ENCODE measurements around the gene BCL6. TPM values are rescaled to one million over a fixed set of nuclear protein-coding genes. Genes with fewer than 3 reads are reported as not detected.
A peak's percentile ranks its signal among the peaks of the same experiment; 100 is the strongest.

The BCL6 gene
- polyA plus RNA-seq (2013, experiment 1 of 2), result 2.3 TPM
- 3.0 TPM for polyA plus RNA-seq (2013, experiment 2 of 2)

DNA sequence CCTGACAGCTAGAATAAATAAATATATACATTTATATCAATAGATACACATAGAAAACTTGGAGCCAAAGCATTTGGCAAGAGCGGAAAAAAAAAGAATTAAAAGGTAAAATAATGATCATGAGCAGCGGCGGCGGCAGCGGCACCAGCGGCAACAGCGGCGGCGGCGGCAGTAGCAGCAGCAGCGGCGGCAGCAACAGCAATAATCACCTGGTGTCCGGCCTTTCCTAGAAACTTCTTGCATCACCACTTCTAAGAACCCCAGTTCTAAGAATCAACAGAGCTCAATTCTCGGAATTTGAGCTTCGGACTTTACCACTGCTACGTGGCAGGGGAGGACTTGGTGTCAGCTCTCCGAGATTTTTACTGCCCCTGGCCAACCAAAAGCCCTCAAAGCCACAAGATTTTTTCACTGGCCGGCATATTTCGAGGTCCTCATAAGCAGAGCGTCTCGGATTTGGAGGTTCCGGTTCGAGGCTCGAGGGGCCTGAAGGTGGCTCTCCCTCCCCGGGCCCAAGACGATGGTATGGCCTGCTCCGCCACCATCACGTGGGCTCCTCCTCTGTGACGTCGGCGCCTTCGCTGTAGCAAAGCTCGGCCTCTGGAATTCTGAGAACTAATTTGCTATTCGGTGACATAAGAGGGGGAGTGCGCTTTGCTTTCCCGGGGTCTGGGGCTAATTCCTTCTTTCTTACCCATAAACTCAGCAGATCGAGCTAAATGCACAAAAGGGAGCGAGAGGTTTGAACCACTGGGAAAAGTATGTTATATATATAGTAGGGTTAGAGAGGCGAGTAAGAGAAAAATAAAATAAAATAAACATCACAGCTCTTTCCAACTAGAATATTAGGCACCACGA, at the start of gene BCL6:
BCL6 (minus strand) TSS at position 268 of the 858 bp plus-strand sequence. CDS start 11,775 bp downstream, outside the sequence.
- Histone ChIP-seq H3K4me3 (ENCODE audit: low read length) (peak within 1 kb of the TSS; percentile 86), H3K9ac (ENCODE audit: low read depth, low read length) (peak within 1 kb of the TSS; percentile 94), H3K9me3 (ENCODE audit: insufficient read depth, low read depth, low read length) (no peaks in the 10 kb centered on the region), H3K27me3 (ENCODE audit: insufficient read depth, low read length) (peaks cover 21% of the 10 kb centered on the region), H3K36me3 (ENCODE audit: insufficient read depth, low read length) (no peaks in the 10 kb centered on the region), H3K27ac (ENCODE audit: low read depth, low read length) (peak within 1 kb of the TSS; percentile 96), H3K4me1 (ENCODE audit: insufficient read depth, low read length) (peaks cover 41% of the 10 kb centered on the region)
- under 1% methylated on average over 37 of the region's 40 CpGs for whole genome bisulfite sequencing

DNA sequence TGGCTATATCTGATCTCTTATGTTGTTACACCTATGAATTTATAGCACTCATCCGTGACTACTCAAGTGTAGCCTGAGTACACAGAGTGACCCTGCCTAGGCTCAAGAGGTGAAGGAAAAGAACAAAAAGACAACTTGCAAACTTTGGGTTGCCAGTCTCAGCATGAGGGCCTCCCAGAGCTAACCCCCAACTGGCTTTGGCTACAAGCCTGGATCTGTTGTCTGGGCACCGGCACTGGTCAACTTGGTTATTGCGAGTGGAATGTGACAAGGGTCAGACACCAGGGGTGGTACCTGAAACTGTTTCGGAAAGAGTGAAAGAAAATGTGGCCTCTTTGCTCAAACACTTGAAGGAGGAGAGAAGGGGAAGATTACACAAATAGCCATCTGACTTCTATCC, 49.5 kb upstream of the BCL6 start:
- 92% methylated on average over 4 of the region's 4 CpGs for WGBS

DNA sequence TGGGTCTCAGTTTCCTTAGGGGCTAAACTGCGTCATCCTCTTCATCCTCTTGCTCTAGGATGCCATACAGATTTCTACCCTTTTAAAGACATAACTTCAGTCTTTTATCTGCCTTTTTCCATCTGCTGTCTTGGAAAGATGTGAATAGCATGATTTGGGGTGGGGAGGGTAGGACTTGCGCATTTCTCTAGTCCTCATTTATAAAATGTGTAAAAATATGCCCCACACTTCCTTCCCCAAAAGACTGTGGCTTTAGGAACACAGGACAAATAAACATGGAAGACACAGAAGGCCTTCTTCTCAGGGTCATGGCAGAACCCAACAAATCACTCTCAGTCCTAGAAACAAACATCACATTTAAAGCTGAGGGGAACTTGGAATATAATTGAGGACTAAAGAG, 48.4 kb upstream of the BCL6 start:
- WGBS, result 94% methylated on average over 1 of the region's 2 CpGs
- Histone ChIP-seq H3K9ac (ENCODE audit: low read depth, low read length) (no peak overlapping the region), H3K4me1 (ENCODE audit: insufficient read depth, low read length) (no peaks in the 10 kb centered on the region), H3K9me3 (ENCODE audit: insufficient read depth, low read depth, low read length) (no peaks in the 10 kb centered on the region), H3K4me3 (ENCODE audit: low read length) (no peak overlapping the region), H3K27me3 (ENCODE audit: insufficient read depth, low read length) (no peaks in the 10 kb centered on the region), H3K27ac (ENCODE audit: low read depth, low read length) (no peak overlapping the region), H3K36me3 (ENCODE audit: insufficient read depth, low read length) (no peaks in the 10 kb centered on the region)

More for the DNA sequence above, 49.5 kb upstream of the BCL6 start:
- Histone ChIP-seq H3K9ac (ENCODE audit: low read depth, low read length) (no peak overlapping the region), H3K27me3 (ENCODE audit: insufficient read depth, low read length) (no peaks in the 10 kb centered on the region), H3K4me1 (ENCODE audit: insufficient read depth, low read length) (no peaks in the 10 kb centered on the region), H3K4me3 (ENCODE audit: low read length) (no peak overlapping the region), H3K27ac (ENCODE audit: low read depth, low read length) (no peak overlapping the region), H3K9me3 (ENCODE audit: insufficient read depth, low read depth, low read length) (no peaks in the 10 kb centered on the region), H3K36me3 (ENCODE audit: insufficient read depth, low read length) (no peaks in the 10 kb centered on the region)

DNA sequence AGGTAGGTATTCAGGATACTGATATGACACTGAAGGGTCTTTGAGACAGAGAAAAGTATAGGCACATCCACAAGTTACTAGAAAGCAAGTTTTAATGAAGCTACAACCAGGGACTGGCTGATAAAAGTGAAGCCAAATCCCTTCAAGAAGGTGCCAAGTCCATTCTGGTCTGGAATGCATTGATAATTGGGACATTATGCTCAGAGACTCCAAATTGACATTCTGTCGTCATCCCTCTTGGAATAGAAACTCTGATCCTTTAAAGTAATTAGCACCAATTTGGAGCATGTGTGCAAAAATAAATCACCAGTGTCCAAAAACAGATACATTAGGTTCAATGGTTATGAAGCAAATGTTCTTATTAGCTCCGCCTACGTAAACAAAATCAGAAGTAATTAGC, 47.3 kb upstream of the BCL6 start:
- no peaks in the 10 kb centered on the region for H3K36me3 ChIP-seq (ENCODE audit: insufficient read depth, low read length)
- H3K4me1 ChIP-seq (ENCODE audit: insufficient read depth, low read length), result no peaks in the 10 kb centered on the region
- no peaks in the 10 kb centered on the region for H3K9me3 ChIP-seq (ENCODE audit: insufficient read depth, low read depth, low read length)
- no peak overlapping the region for H3K27ac ChIP-seq (ENCODE audit: low read depth, low read length)
- H3K9ac ChIP-seq (ENCODE audit: low read depth, low read length), result no peak overlapping the region
- H3K27me3 ChIP-seq (ENCODE audit: insufficient read depth, low read length), result no peaks in the 10 kb centered on the region
- H3K4me3 ChIP-seq (ENCODE audit: low read length), result no peak overlapping the region
- 87% methylated on average over 3 of the region's 3 CpGs for WGBS

DNA sequence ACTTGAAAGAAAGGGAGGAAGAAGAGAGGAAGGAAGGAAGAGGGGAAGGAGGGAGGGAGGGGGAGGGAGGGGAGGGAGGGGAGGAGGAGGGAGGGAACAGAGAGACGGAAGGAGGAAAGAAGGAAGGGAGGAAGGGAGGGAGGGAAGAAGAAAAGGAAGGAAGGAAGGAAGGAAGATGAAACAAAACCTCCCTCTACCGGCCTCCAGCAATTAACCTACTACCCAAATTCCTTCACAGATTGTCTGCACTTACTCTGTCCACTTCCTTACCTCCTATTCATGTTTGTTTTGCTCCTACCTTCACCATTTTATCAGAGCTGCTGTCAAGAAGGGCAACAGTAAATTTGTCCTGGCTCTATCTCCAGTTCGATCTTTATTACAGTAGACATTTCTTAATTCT, 44.6 kb upstream of the BCL6 start:
- Histone ChIP-seq H3K27ac (ENCODE audit: low read depth, low read length) (no peak overlapping the region), H3K36me3 (ENCODE audit: insufficient read depth, low read length) (no peaks in the 10 kb centered on the region), H3K27me3 (ENCODE audit: insufficient read depth, low read length) (no peaks in the 10 kb centered on the region), H3K4me3 (ENCODE audit: low read length) (no peak overlapping the region), H3K4me1 (ENCODE audit: insufficient read depth, low read length) (no peaks in the 10 kb centered on the region), H3K9ac (ENCODE audit: low read depth, low read length) (no peak overlapping the region), H3K9me3 (ENCODE audit: insufficient read depth, low read depth, low read length) (no peaks in the 10 kb centered on the region)
- WGBS, result 88% methylated on average over 2 of the region's 3 CpGs

- H3K9me3 ChIP-seq (ENCODE audit: insufficient read depth, low read depth, low read length), result no peaks in the 10 kb centered on the region
- H3K9ac ChIP-seq (ENCODE audit: low read depth, low read length), result no peak overlapping the region
These were observed 44.0 kb upstream of the BCL6 start for GRCh38 chr3:187788984-187789857.

DNA sequence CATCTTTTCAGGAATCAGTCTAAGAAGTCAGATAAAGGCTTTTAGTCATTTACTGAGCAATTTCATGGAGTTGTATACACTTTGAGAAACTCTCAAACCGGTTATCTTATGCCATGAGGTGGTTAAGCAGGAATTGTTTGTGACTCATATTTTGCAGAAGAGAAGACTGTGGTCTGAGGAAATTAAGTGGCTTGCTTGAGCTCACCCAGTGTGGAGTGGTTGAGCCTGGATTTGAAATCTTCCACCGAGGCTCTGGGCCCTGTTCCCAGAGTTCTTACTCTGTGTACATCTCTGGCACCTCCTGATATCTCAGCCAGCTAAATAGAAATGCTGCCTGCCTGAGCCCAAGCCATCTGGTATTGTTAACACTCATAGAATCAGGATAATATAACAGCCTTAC, 37.8 kb upstream of the BCL6 start:
- no peak overlapping the region for H3K4me3 ChIP-seq (ENCODE audit: low read length)
- H3K36me3 ChIP-seq (ENCODE audit: insufficient read depth, low read length), result no peaks in the 10 kb centered on the region
- no peaks in the 10 kb centered on the region for H3K4me1 ChIP-seq (ENCODE audit: insufficient read depth, low read length)
- H3K27ac ChIP-seq (ENCODE audit: low read depth, low read length), result no peak overlapping the region
- no peaks in the 10 kb centered on the region for H3K9me3 ChIP-seq (ENCODE audit: insufficient read depth, low read depth, low read length)
- H3K27me3 ChIP-seq (ENCODE audit: insufficient read depth, low read length), result no peaks in the 10 kb centered on the region
- no peak overlapping the region for H3K9ac ChIP-seq (ENCODE audit: low read depth, low read length)
- WGBS, result 88% methylated on average over 2 of the region's 2 CpGs

More at GRCh38 chr3:187788984-187789857, 44.0 kb upstream of the BCL6 start:
- Histone ChIP-seq H3K27ac (ENCODE audit: low read depth, low read length) (no peak overlapping the region), H3K4me1 (ENCODE audit: insufficient read depth, low read length) (no peaks in the 10 kb centered on the region), H3K36me3 (ENCODE audit: insufficient read depth, low read length) (no peaks in the 10 kb centered on the region), H3K27me3 (ENCODE audit: insufficient read depth, low read length) (no peaks in the 10 kb centered on the region), H3K4me3 (ENCODE audit: low read length) (no peak overlapping the region)
- WGBS, result 93% methylated on average over 5 of the region's 5 CpGs

DNA sequence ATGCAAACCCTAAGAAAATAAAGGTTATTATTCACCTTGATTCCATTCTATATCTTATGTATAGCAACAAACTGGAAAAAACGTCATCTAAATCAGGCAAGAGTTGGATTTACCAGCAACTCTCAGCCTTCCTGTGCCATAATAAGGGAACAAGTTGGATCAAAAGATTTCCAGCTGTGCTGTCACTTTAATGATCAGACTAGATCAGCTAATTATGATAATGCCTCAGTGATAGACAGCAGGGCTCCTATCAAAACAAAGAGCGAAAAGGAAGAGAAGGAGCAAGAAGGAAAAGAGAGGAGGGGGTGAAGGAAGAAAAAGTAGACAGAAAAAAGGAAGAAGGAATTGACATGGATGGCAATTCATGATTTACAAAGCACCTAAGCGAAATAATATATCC, 36.7 kb upstream of the BCL6 start:
- WGBS, result 89% methylated on average over 3 of the region's 3 CpGs
- no peaks in the 10 kb centered on the region for H3K9me3 ChIP-seq (ENCODE audit: insufficient read depth, low read depth, low read length)

DNA sequence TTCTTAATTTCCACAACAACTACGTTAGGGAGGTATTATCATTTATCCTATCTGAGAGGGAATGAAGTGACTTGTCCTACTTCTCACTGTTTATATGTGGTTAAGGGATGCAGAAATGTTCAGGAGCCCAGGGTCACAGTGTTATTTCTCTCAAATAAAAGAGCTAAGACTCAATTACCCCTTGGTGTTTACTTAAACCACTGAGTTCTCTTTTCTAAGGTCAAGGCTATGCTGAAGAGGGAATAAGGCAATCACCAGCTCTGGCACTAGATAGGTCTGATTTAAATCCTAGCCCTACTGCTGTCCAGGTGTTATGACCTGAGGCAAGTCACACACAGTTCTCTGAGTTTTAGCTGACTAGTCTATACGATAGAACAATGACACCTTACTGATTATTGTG, 35.7 kb upstream of the BCL6 start:
- Histone ChIP-seq H3K4me1 (ENCODE audit: insufficient read depth, low read length) (no peaks in the 10 kb centered on the region), H3K9ac (ENCODE audit: low read depth, low read length) (no peak overlapping the region), H3K36me3 (ENCODE audit: insufficient read depth, low read length) (no peaks in the 10 kb centered on the region), H3K4me3 (ENCODE audit: low read length) (no peak overlapping the region), H3K9me3 (ENCODE audit: insufficient read depth, low read depth, low read length) (no peaks in the 10 kb centered on the region), H3K27me3 (ENCODE audit: insufficient read depth, low read length) (no peaks in the 10 kb centered on the region), H3K27ac (ENCODE audit: low read depth, low read length) (no peak overlapping the region)
- 100% methylated on average over 2 of the region's 2 CpGs for WGBS

More for the DNA sequence above, 36.7 kb upstream of the BCL6 start:
- H3K27ac ChIP-seq (ENCODE audit: low read depth, low read length), result no peak overlapping the region
- H3K36me3 ChIP-seq (ENCODE audit: insufficient read depth, low read length), result no peaks in the 10 kb centered on the region
- H3K4me3 ChIP-seq (ENCODE audit: low read length), result no peak overlapping the region
- H3K9ac ChIP-seq (ENCODE audit: low read depth, low read length), result no peak overlapping the region
- no peaks in the 10 kb centered on the region for H3K27me3 ChIP-seq (ENCODE audit: insufficient read depth, low read length)
- H3K4me1 ChIP-seq (ENCODE audit: insufficient read depth, low read length), result no peaks in the 10 kb centered on the region

DNA sequence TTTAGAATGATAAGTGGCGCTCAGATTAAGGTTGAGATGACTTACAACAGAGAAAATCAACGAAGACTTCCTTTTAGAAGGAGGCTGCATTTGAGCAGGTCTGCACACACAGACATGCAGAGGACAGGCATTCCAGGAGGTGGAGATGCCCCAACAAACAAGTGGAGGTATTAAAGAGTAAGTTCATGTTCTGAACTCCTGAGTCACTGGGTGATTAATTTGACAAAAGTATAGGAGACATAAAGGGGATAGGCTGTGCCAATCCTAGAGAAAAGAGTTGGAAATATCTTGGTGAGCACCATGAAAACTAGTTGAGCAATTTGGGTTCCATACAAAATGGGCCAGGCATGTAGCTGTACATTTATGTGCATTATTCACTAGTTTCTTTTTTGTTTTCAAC, 33.5 kb upstream of the BCL6 start:
- 96% methylated on average over 2 of the region's 2 CpGs for WGBS
- Histone ChIP-seq H3K4me1 (ENCODE audit: insufficient read depth, low read length) (peaks cover 5% of the 10 kb centered on the region), H3K9me3 (ENCODE audit: insufficient read depth, low read depth, low read length) (no peaks in the 10 kb centered on the region), H3K27ac (ENCODE audit: low read depth, low read length) (no peak overlapping the region), H3K9ac (ENCODE audit: low read depth, low read length) (no peak overlapping the region), H3K27me3 (ENCODE audit: insufficient read depth, low read length) (no peaks in the 10 kb centered on the region), H3K4me3 (ENCODE audit: low read length) (no peak overlapping the region), H3K36me3 (ENCODE audit: insufficient read depth, low read length) (no peaks in the 10 kb centered on the region)

GRCh38 chr3:187777331-187777941, 32.2 kb upstream of the BCL6 start:
- Histone ChIP-seq H3K4me3 (ENCODE audit: low read length) (no peak overlapping the region), H3K4me1 (ENCODE audit: insufficient read depth, low read length) (peaks cover 8% of the 10 kb centered on the region), H3K9me3 (ENCODE audit: insufficient read depth, low read depth, low read length) (no peaks in the 10 kb centered on the region), H3K27ac (ENCODE audit: low read depth, low read length) (no peak overlapping the region), H3K9ac (ENCODE audit: low read depth, low read length) (no peak overlapping the region), H3K36me3 (ENCODE audit: insufficient read depth, low read length) (no peaks in the 10 kb centered on the region), H3K27me3 (ENCODE audit: insufficient read depth, low read length) (no peaks in the 10 kb centered on the region)
- 94% methylated on average over 6 of the region's 6 CpGs for WGBS

Measured in HUES64 (cell line).